Measurements from ENCODE around the gene TOR4A. TPM values are rescaled to one million over a fixed set of nuclear protein-coding genes. Genes with fewer than 3 reads are reported as not detected.
A peak's percentile ranks its signal among the peaks of the same experiment; 100 is the strongest.

TOR4A gene
- total and polyA plus RNA-seq, 9 of the 15 experiments (the other 6 are each of a cell fraction or from before 2014, with no cell fraction given): 3.9 to 49.2 (median 8.8) TPM

GRCh38 chr9:137236238-137236935 is 41.1 kb upstream of the TOR4A start (continued):
- TF ChIP-seq TCF3 (CRISPR knock-in tag; IDR thresholded peaks at IDR 0.05) (peak; percentile 91), TFE3 (CRISPR knock-in tag; IDR thresholded peaks at IDR 0.05) (peak; percentile 60), KHSRP (IDR thresholded peaks at IDR 0.05) (no peak), TBL1XR1 (IDR thresholded peaks at IDR 0.05; ENCODE audit: low read length in 2 of 2) (peak in 1 of 2 experiments; percentile 77; a peak in 2 of 4 replicates), FOXP1 (CRISPR knock-in tag; IDR thresholded peaks at IDR 0.05) (peak; percentile 88; the same call in 1 of the 2 replicates), ZFX (CRISPR knock-in tag; IDR thresholded peaks at IDR 0.05) (peak; percentile 76), RUNX1 (IDR thresholded peaks at IDR 0.05; ENCODE audit: low read depth) (no peak), MYC (IDR thresholded peaks at IDR 0.05; ENCODE audit: low read depth, low read length) (peak; percentile 72), MYC (CRISPR knock-in tag; IDR thresholded peaks at IDR 0.05; ENCODE audit: borderline replicate concordance, low read depth) (no peak), RFX7 (CRISPR knock-in tag; IDR thresholded peaks at IDR 0.05) (no peak), MYNN (IDR thresholded peaks at IDR 0.05) (no peak), MYNN (CRISPR knock-in tag; IDR thresholded peaks at IDR 0.05) (no peak), ZNF124 (CRISPR knock-in tag; IDR thresholded peaks at IDR 0.05) (no peak), MECOM (CRISPR knock-in tag; IDR thresholded peaks at IDR 0.05) (no peak), RBM25 (IDR thresholded peaks at IDR 0.05; ENCODE audit: low read depth, low read length, severe bottlenecking) (no peak), PKNOX1 (IDR thresholded peaks at IDR 0.05) (peak; percentile 74), CTBP1 (IDR thresholded peaks at IDR 0.05; ENCODE audit: borderline replicate concordance) (peak; percentile 84), BCLAF1 (IDR thresholded peaks at IDR 0.05; ENCODE audit: borderline replicate concordance in 1 of 2, control insufficient read depth in 1 of 2, low read depth in 2 of 2, low read length in 1 of 2) (no peak), ZMIZ1 (IDR thresholded peaks at IDR 0.05; ENCODE audit: low read depth in 2 of 2, low read length in 2 of 2) (peak in 1 of 2 experiments; percentile 72; a peak in 1 of 4 replicates), ZNF778 (CRISPR knock-in tag; IDR thresholded peaks at IDR 0.05) (no peak)
